IPS-11a (cell line): ENCODE results near the gene KRT9.
"Not testable (repeated sequence)": the region's sequence is repeated elsewhere in the genome, so short reads cannot be mapped to it uniquely, and the experiment has no call there.

Source experiments
- H3K4me3 ChIP-seq: one replicate; pipeline ENCODE4 v1.5.1; 2013; ENCODE audit warnings: low read depth, low read length, control low read depth

The KRT9 gene

GRCh38 chr17:41580244-41580575 lies 8.4 kb upstream of the KRT9 start:
- H3K4me3 ChIP-seq, result no peak overlapping the region

- no peak overlapping the region for H3K4me3 ChIP-seq
These were observed 7.8 kb upstream of the KRT9 start for GRCh38 chr17:41579484-41580243.

- H3K4me3 ChIP-seq, result no peak overlapping the region
These were observed 7.1 kb upstream of the KRT9 start for GRCh38 chr17:41578971-41579370.

- H3K4me3 ChIP-seq, result no peak overlapping the region
These were observed 6.7 kb upstream of the KRT9 start for GRCh38 chr17:41578538-41578937.

GRCh38 chr17:41576740-41577139 lies 4.9 kb upstream of the KRT9 start:
- H3K4me3 ChIP-seq, result not testable (repeated sequence)

- no peak overlapping the region for H3K4me3 ChIP-seq
These were observed 3.5 kb upstream of the KRT9 start for GRCh38 chr17:41575336-41575735.

GRCh38 chr17:41567317-41567716 lies 4.5 kb downstream of the KRT9 start:
- no peak overlapping the region for H3K4me3 ChIP-seq

- no peak overlapping the region for H3K4me3 ChIP-seq
These were observed 6.5 kb downstream of the KRT9 start for GRCh38 chr17:41565338-41565737.

GRCh38 chr17:41563607-41564170 lies 8.2 kb downstream of the KRT9 start:
- H3K4me3 ChIP-seq, result no peak overlapping the region

GRCh38 chr17:41561554-41561953 lies 10.3 kb downstream of the KRT9 start:
- H3K4me3 ChIP-seq, result no peak overlapping the region

GRCh38 chr17:41559548-41559947 lies 12.3 kb downstream of the KRT9 start:
- H3K4me3 ChIP-seq, result no peak overlapping the region

- H3K4me3 ChIP-seq, result no peak overlapping the region
These were observed 14.9 kb downstream of the KRT9 start for GRCh38 chr17:41556931-41557330.

GRCh38 chr17:41556306-41556705 lies 15.6 kb downstream of the KRT9 start:
- no peak overlapping the region for H3K4me3 ChIP-seq

GRCh38 chr17:41555105-41555887 lies 16.6 kb downstream of the KRT9 start:
- H3K4me3 ChIP-seq, result no peak overlapping the region

- no peak overlapping the region for H3K4me3 ChIP-seq
These were observed 17.7 kb downstream of the KRT9 start for GRCh38 chr17:41553987-41554680.

- H3K4me3 ChIP-seq, result no peak overlapping the region
These were observed 18.7 kb downstream of the KRT9 start for GRCh38 chr17:41553176-41553575.

- no peak overlapping the region for H3K4me3 ChIP-seq
These were observed 19.4 kb downstream of the KRT9 start for GRCh38 chr17:41552455-41552854.

- no peak overlapping the region for H3K4me3 ChIP-seq
These were observed 20.5 kb downstream of the KRT9 start for GRCh38 chr17:41551365-41551764.

- no peak overlapping the region for H3K4me3 ChIP-seq
These were observed 22.2 kb downstream of the KRT9 start for GRCh38 chr17:41549596-41550039.

- H3K4me3 ChIP-seq, result no peak overlapping the region
These were observed 22.8 kb downstream of the KRT9 start for GRCh38 chr17:41548844-41549595.
